ENCODE measurements around the gene OR10A6. TPM values are rescaled to one million over a fixed set of nuclear protein-coding genes. Genes with fewer than 3 reads are reported as not detected.

The OR10A6 gene
- total and polyA plus RNA-seq, 2 experiments from 2014 or later: 0.23 TPM; not detected in 1

- H3K36me3 Mint-ChIP-seq (ENCODE audit: low read depth): no peaks in the 10 kb centered on the region
- H3K27me3 ChIP-seq (ENCODE audit: insufficient read depth): no peaks in the 10 kb centered on the region
- H3K36me3 ChIP-seq (ENCODE audit: insufficient read depth): no peaks in the 10 kb centered on the region
- no peak overlapping the region for H3K27ac ChIP-seq (ENCODE audit: low read depth)
- H3F3A ChIP-seq (replicated peaks; ENCODE audit: low read depth): no peaks in the 10 kb centered on the region
- H2AFZ ChIP-seq: no peak overlapping the region
- no peaks in the 10 kb centered on the region for H3K9me3 Mint-ChIP-seq
- TF ChIP-seq ZNF114 (CRISPR knock-in tag; IDR thresholded peaks at IDR 0.05) (no peak), NANOG (IDR thresholded peaks at IDR 0.05; ENCODE audit: borderline replicate concordance) (no peak), CTCF (conservative IDR thresholded peaks at IDR 0.05; ENCODE audit: low read depth in 2 of 2) (no peak), ZNF331 (CRISPR knock-in tag; IDR thresholded peaks at IDR 0.05; ENCODE audit: low read depth) (no peak), EZH2 (IDR thresholded peaks at IDR 0.05; ENCODE audit: low read depth, unreplicated experiment) (no peak), ZNF462 (CRISPR knock-in tag; IDR thresholded peaks at IDR 0.05) (no peak), EZH2phosphoT487 (IDR thresholded peaks at IDR 0.05; ENCODE audit: unreplicated experiment) (no peak), JUNB (IDR thresholded peaks at IDR 0.05; ENCODE audit: unreplicated experiment) (no peak), REST (IDR thresholded peaks at IDR 0.05; ENCODE audit: unreplicated experiment) (no peak), CREB1 (CRISPR knock-in tag; IDR thresholded peaks at IDR 0.05; ENCODE audit: low read depth) (no peak), STAT1 (IDR thresholded peaks at IDR 0.05; ENCODE audit: unreplicated experiment) (no peak), POLR2AphosphoS5 (IDR thresholded peaks at IDR 0.05; ENCODE audit: low read depth) (no peak), ETS1 (IDR thresholded peaks at IDR 0.05) (no peak)
- H3K27me3 Mint-ChIP-seq (ENCODE audit: insufficient read depth, low read depth, poor library complexity): no peaks in the 10 kb centered on the region
- DNase-seq (ENCODE audit: low spot score) (no peak), ATAC-seq (no peak)
- H3K4me3 ChIP-seq: no peak overlapping the region
- H3K4me1 Mint-ChIP-seq: peaks cover 6% of the 10 kb centered on the region
- H3K4me3 Mint-ChIP-seq: no peak overlapping the region
- no peaks in the 10 kb centered on the region for H4K20me1 ChIP-seq (replicated peaks; ENCODE audit: insufficient read depth)
- no peaks in the 10 kb centered on the region for H3K79me2 ChIP-seq (replicated peaks; ENCODE audit: insufficient read depth)
- no peak overlapping the region for H3K27ac Mint-ChIP-seq
- H3K4me1 ChIP-seq (ENCODE audit: insufficient read depth): peaks cover 16% of the 10 kb centered on the region; the same call in 1 of the 2 replicates
- H3K4me2 ChIP-seq: no peak overlapping the region
- H3K9me2 ChIP-seq (ENCODE audit: insufficient read depth): no peaks in the 10 kb centered on the region
These were observed 40.5 kb downstream of the OR10A6 start for GRCh38 chr11:7890417-7891172.
